Thyroid gland (tissue), 4 donors: ENCODE results near the gene KNCN. TPM values are rescaled to one million over a fixed set of nuclear protein-coding genes. Genes with fewer than 3 reads are reported as not detected.

Experiments
- DNase-seq, 2 donors: peaks; one replicate each; pipeline ENCODE4 v3.0.0-alpha.2; 2019
- H3K27ac ChIP-seq, 3 donors: fragments of 200-600 bp; sonication (generic); 1 replicate in 2 of 3; 2 replicates in 1 of 3; pipeline ENCODE4 v1.5.1; 2016 to 2019; ENCODE audit warnings: mild to moderate bottlenecking in 1 of 3, moderate library complexity in 1 of 3
- H3K27me3 ChIP-seq: fragments of 200-600 bp; sonication (generic); one replicate; pipeline ENCODE4 v1.5.1; 2019
- H3K36me3 ChIP-seq, 2 donors: fragments of 200-600 bp; sonication (generic); one replicate each; pipeline ENCODE4 v1.5.1; 2016 to 2019
- H3K4me1 ChIP-seq, 2 donors: fragments of 200-600 bp; sonication (generic); one replicate each; pipeline ENCODE4 v1.5.1; 2017 to 2019
- H3K4me3 ChIP-seq, 3 donors: fragments of 200-600 bp; sonication (generic); replicated peaks in 1 of 3; 1 replicate in 2 of 3; 2 replicates in 1 of 3; pipeline ENCODE4 v1.5.1; 2016; ENCODE audit warnings: mild to moderate bottlenecking in 1 of 3
- H3K9me3 ChIP-seq: fragments of 200-600 bp; sonication (generic); one replicate; pipeline ENCODE4 v1.5.1; 2017
- CTCF ChIP-seq, 6 experiments: fragments of 200-600 bp in 3 of 6; fragments of 450-650 bp in 3 of 6; sonication (generic) in 3 of 6; IDR thresholded peaks; one replicate each; pipeline ENCODE4 v1.5.1; 2016 to 2019; ENCODE audit warnings: antibody characterized with exemption in 6 of 6, mild to moderate bottlenecking in 2 of 6, inconsistent platforms in 1 of 6, moderate library complexity in 1 of 6
- POLR2A ChIP-seq, 2 donors: fragments of 450-650 bp; IDR thresholded peaks; one replicate each; pipeline ENCODE4 v1.6.1; 2017; ENCODE audit warnings: antibody characterized with exemption in 2 of 2, mild to moderate bottlenecking in 2 of 2, moderate library complexity in 1 of 2
- WGBS, 2 donors: methylation state at CpG; one replicate each; pipeline ENCODE4 v1.1.5; 2017; 5-methylcytosine and 5-hydroxymethylcytosine counted together
- intact Hi-C: fragments of 100-400 bp; cut with DNase I; formaldehyde crosslinking; loops from one replicate; pipeline ENCODE4 v1.15.1; 2023
- total RNA-seq, 4 donors: library from RNA; depleted of rRNA; stranded (reverse); fragments of >200 nt; gene quantifications; one replicate each; pipeline ENCODE4 v1.2.3, GENCODE V29; 2016

KNCN gene
- total RNA-seq, 4 donors from 2014 or later: not detected

GRCh38 chr1:46583494-46583893 lies 32.0 kb upstream of the KNCN start:
- 85 to 89% methylated on average over 5 of the region's 5 CpGs for WGBS, 2 donors
- Histone ChIP-seq H3K36me3 (peaks cover 6 to 30% of the 10 kb centered on the region in 2 donors), H3K27me3 (no peaks in the 10 kb centered on the region), H3K27ac (no peak overlapping the region), H3K4me3 (no peak overlapping the region), H3K4me1 (no peaks in the 10 kb centered on the region), H3K9me3 (no peaks in the 10 kb centered on the region)
- no peak for TF ChIP-seq POLR2A (IDR thresholded peaks at IDR 0.05)
- TF ChIP-seq CTCF (IDR thresholded peaks at IDR 0.05): no peak
- DNase-seq: no peak
- intact Hi-C loops: no loop called here

- no peak for DNase-seq
- Histone ChIP-seq H3K36me3 (peaks cover 6 to 31% of the 10 kb centered on the region in 2 donors), H3K27ac (no peak overlapping the region), H3K4me3 (no peak overlapping the region), H3K27me3 (no peaks in the 10 kb centered on the region), H3K9me3 (no peaks in the 10 kb centered on the region), H3K4me1 (no peaks in the 10 kb centered on the region)
- TF ChIP-seq POLR2A (IDR thresholded peaks at IDR 0.05) (no peak), CTCF (IDR thresholded peaks at IDR 0.05) (no peak)
- 90 to 96% methylated on average over 7 of the region's 7 CpGs for WGBS, 2 donors
- intact Hi-C loops: no loop called here
Measured at GRCh38 chr1:46582972-46583371, 31.5 kb upstream of the KNCN start.

- intact Hi-C loops: no loop called here
- peaks cover 6 to 31% of the 10 kb centered on the region in 2 donors for H3K36me3 ChIP-seq
- WGBS, 2 donors: 75 to 80% methylated on average over 4 of the region's 4 CpGs
Measured at GRCh38 chr1:46581681-46582455, 30.4 kb upstream of the KNCN start.

GRCh38 chr1:46580140-46580903 lies 28.9 kb upstream of the KNCN start:
- Histone ChIP-seq H3K27me3 (no peaks in the 10 kb centered on the region), H3K4me1 (no peaks in the 10 kb centered on the region), H3K27ac (no peak overlapping the region), H3K4me3 (no peak overlapping the region), H3K36me3 (peaks cover 6 to 32% of the 10 kb centered on the region in 2 donors), H3K9me3 (no peaks in the 10 kb centered on the region)
- DNase-seq: no peak
- intact Hi-C loops: no loop called here
- WGBS, 2 donors: 89 to 96% methylated on average over 6 of the region's 6 CpGs
- no peak for TF ChIP-seq CTCF (IDR thresholded peaks at IDR 0.05)

More at GRCh38 chr1:46581681-46582455, 30.4 kb upstream of the KNCN start:
- Histone ChIP-seq H3K27me3 (no peaks in the 10 kb centered on the region), H3K27ac (no peak overlapping the region), H3K4me3 (no peak overlapping the region), H3K9me3 (no peaks in the 10 kb centered on the region), H3K4me1 (no peaks in the 10 kb centered on the region)
- TF ChIP-seq CTCF (IDR thresholded peaks at IDR 0.05): no peak
- no peak for DNase-seq

- no peak for DNase-seq
- WGBS, 2 donors: 89 to 90% methylated on average over 4 of the region's 4 CpGs
- H3K27me3 ChIP-seq: no peaks in the 10 kb centered on the region
- intact Hi-C loops: no loop called here
- H3K36me3 ChIP-seq: peaks cover 6 to 27% of the 10 kb centered on the region in 2 donors
- H3K9me3 ChIP-seq: no peaks in the 10 kb centered on the region
- H3K4me3 ChIP-seq: no peak overlapping the region
- TF ChIP-seq POLR2A (IDR thresholded peaks at IDR 0.05) (no peak), CTCF (IDR thresholded peaks at IDR 0.05) (no peak)
- no peak overlapping the region for H3K27ac ChIP-seq
- no peaks in the 10 kb centered on the region for H3K4me1 ChIP-seq
Measured at GRCh38 chr1:46577671-46578070, 26.2 kb upstream of the KNCN start.
